Choroid plexus epithelial cell (primary cell): Measurements from ENCODE around the gene NSFL1C.

Experiments
- DNase-seq: peaks from one replicate; pipeline ENCODE4 v3.0.0-alpha.2; 2010; ENCODE audit warnings: low read depth
- H3K4me3 ChIP-seq: 2 replicates; pipeline ENCODE4 v1.5.1; 2011; ENCODE audit warnings: low read depth, mild to moderate bottlenecking, control low read depth, low read length, moderate library complexity
- CTCF ChIP-seq: conservative IDR thresholded peaks from 2 replicates; pipeline ENCODE4 v1.5.1; 2011; ENCODE audit warnings: low read depth, mild to moderate bottlenecking, control low read depth, inconsistent platforms, low read length, moderate library complexity

The NSFL1C gene

GRCh38 chr20:1443085-1443484 is 23.6 kb downstream of the NSFL1C start:
- DNase-seq: no peak
- H3K4me3 ChIP-seq: no peak overlapping the region
- no peak for TF ChIP-seq CTCF

- TF ChIP-seq CTCF: no peak
- H3K4me3 ChIP-seq: no peak overlapping the region
- no peak for DNase-seq
Measured at GRCh38 chr20:1442304-1442703, 24.3 kb downstream of the NSFL1C start.

GRCh38 chr20:1441133-1441532 is 25.5 kb downstream of the NSFL1C start:
- H3K4me3 ChIP-seq: no peak overlapping the region
- no peak for DNase-seq
- no peak for TF ChIP-seq CTCF

- peak; percentile 69 for TF ChIP-seq CTCF
- peak; percentile 45 for DNase-seq
- H3K4me3 ChIP-seq: no peak overlapping the region
Measured at GRCh38 chr20:1440024-1440423, 26.6 kb downstream of the NSFL1C start.

- TF ChIP-seq CTCF: no peak
- H3K4me3 ChIP-seq: no peak overlapping the region
- DNase-seq: no peak
Measured at GRCh38 chr20:1438361-1438760, 28.3 kb downstream of the NSFL1C start.

GRCh38 chr20:1437235-1437904 is 29.3 kb downstream of the NSFL1C start:
- TF ChIP-seq CTCF: peak; percentile 93
- peak; percentile 94 for DNase-seq
- no peak overlapping the region for H3K4me3 ChIP-seq

- no peak for TF ChIP-seq CTCF
- no peak overlapping the region for H3K4me3 ChIP-seq
- no peak for DNase-seq
Measured at GRCh38 chr20:1436263-1436662, 30.4 kb downstream of the NSFL1C start.
